H9 (cell line): ENCODE data around the gene PLCH1. TPM values are rescaled to one million over a fixed set of nuclear protein-coding genes. Genes with fewer than 3 reads are reported as not detected.

Experiments
- DNase-seq: peaks from one replicate; pipeline ENCODE4 v3.0.0-alpha.2; 2017
- H2AFZ ChIP-seq: one replicate; pipeline ENCODE4 v1.6.1; 2013; ENCODE audit warnings: mild to moderate bottlenecking, low read length, control low read depth, moderate library complexity
- H2AK5ac ChIP-seq: 2 replicates; pipeline ENCODE4 v1.6.1; 2013; ENCODE audit warnings: low read length, control low read depth, mixed read lengths; ENCODE audit not compliant: insufficient read length
- H2BK120ac ChIP-seq: one replicate; pipeline ENCODE4 v1.6.1; 2013; ENCODE audit warnings: low read depth, mild to moderate bottlenecking, low read length, control low read depth, inconsistent platforms; ENCODE audit not compliant: poor library complexity, severe bottlenecking
- H2BK12ac ChIP-seq: 2 replicates; pipeline ENCODE4 v1.6.1; 2013; ENCODE audit warnings: low read length, control low read depth, mixed read lengths, low read depth; ENCODE audit not compliant: insufficient read length
- H2BK15ac ChIP-seq: 2 replicates; pipeline ENCODE4 v1.6.1; 2013; ENCODE audit warnings: low read depth, low read length, control low read depth
- H2BK20ac ChIP-seq: one replicate; pipeline ENCODE4 v1.6.1; 2013; ENCODE audit warnings: low read depth, mild to moderate bottlenecking, low read length, control low read depth, inconsistent platforms; ENCODE audit not compliant: poor library complexity, severe bottlenecking
- H2BK5ac ChIP-seq: 2 replicates; pipeline ENCODE4 v1.6.1; 2013; ENCODE audit warnings: low read length, control low read depth, mixed read lengths; ENCODE audit not compliant: insufficient read length
- H3K14ac ChIP-seq: 2 replicates; pipeline ENCODE4 v1.6.1; 2013; ENCODE audit warnings: low read length, control low read depth; ENCODE audit not compliant: insufficient read depth
- H3K18ac ChIP-seq: 2 replicates; pipeline ENCODE4 v1.6.1; 2013; ENCODE audit warnings: low read depth, mild to moderate bottlenecking, mixed read lengths, low read length, control low read depth; ENCODE audit not compliant: insufficient read length
- H3K23ac ChIP-seq: 2 replicates; pipeline ENCODE4 v1.6.1; 2013; ENCODE audit warnings: low read length, control low read depth, mixed read lengths, low read depth; ENCODE audit not compliant: insufficient read length
- H3K23me2 ChIP-seq: 2 replicates; pipeline ENCODE4 v1.6.1; 2013; ENCODE audit warnings: low read depth, mild to moderate bottlenecking, mixed read lengths, low read length, control low read depth; ENCODE audit not compliant: insufficient read length, poor library complexity, severe bottlenecking
- H3K27ac ChIP-seq: 2 replicates; pipeline ENCODE4 v1.5.1; 2013; ENCODE audit warnings: low read length, control low read depth, mixed read lengths, low read depth; ENCODE audit not compliant: insufficient read length
- H3K27me3 ChIP-seq: 2 replicates; pipeline ENCODE4 v1.6.1; 2013; ENCODE audit warnings: low read length, control low read depth, inconsistent platforms; ENCODE audit not compliant: insufficient read depth
- H3K4ac ChIP-seq: 2 replicates; pipeline ENCODE4 v1.6.1; 2013; ENCODE audit warnings: low read depth, mild to moderate bottlenecking, control low read depth, inconsistent platforms, low read length, moderate library complexity
- H3K4me1 ChIP-seq: 2 replicates; pipeline ENCODE4 v1.6.1; 2013; ENCODE audit warnings: low read length, control low read depth, inconsistent platforms; ENCODE audit not compliant: insufficient read depth
- H3K4me2 ChIP-seq: 2 replicates; pipeline ENCODE4 v1.6.1; 2013; ENCODE audit warnings: low read length, control low read depth, mixed read lengths; ENCODE audit not compliant: insufficient read length, insufficient read depth
- H3K56ac ChIP-seq: 2 replicates; pipeline ENCODE4 v1.6.1; 2013; ENCODE audit warnings: low read depth, mild to moderate bottlenecking, mixed read lengths, low read length, control low read depth; ENCODE audit not compliant: insufficient read length
- H3K79me1 ChIP-seq: 2 replicates; pipeline ENCODE4 v1.6.1; 2013; ENCODE audit warnings: low read depth, mild to moderate bottlenecking, moderate library complexity, low read length, control low read depth, inconsistent platforms; ENCODE audit not compliant: insufficient read depth, poor library complexity, severe bottlenecking
- H3K79me2 ChIP-seq: 2 replicates; pipeline ENCODE4 v1.6.1; 2013; ENCODE audit warnings: low read length, control low read depth, inconsistent platforms; ENCODE audit not compliant: insufficient read depth
- H3K9ac ChIP-seq: 2 replicates; pipeline ENCODE4 v1.6.1; 2013; ENCODE audit warnings: low read length, control low read depth, mixed read lengths; ENCODE audit not compliant: insufficient read length; ENCODE audit errors: extremely low read depth
- H3K9me3 ChIP-seq: one replicate; pipeline ENCODE4 v1.6.1; 2013; ENCODE audit warnings: low read depth, low read length, inconsistent platforms; ENCODE audit not compliant: control insufficient read depth
- H3T11ph ChIP-seq: one replicate; pipeline ENCODE4 v1.6.1; 2013; ENCODE audit warnings: mild to moderate bottlenecking, low read length, control low read depth, inconsistent platforms
- H4K20me1 ChIP-seq: one replicate; pipeline ENCODE4 v1.6.1; 2013; ENCODE audit not compliant: control insufficient read depth, insufficient read length, insufficient read depth
- H4K5ac ChIP-seq: 2 replicates; pipeline ENCODE4 v1.6.1; 2013; ENCODE audit warnings: low read depth, mild to moderate bottlenecking, mixed read lengths, low read length, control low read depth; ENCODE audit not compliant: insufficient read length
- H4K8ac ChIP-seq: replicated peaks from 2 replicates; pipeline ENCODE4 v1.6.1; 2013; ENCODE audit warnings: low read length, control low read depth, mixed read lengths, low read depth; ENCODE audit not compliant: insufficient read length
- H4K91ac ChIP-seq: 2 replicates; pipeline ENCODE4 v1.6.1; 2013; ENCODE audit warnings: low read depth, mild to moderate bottlenecking, moderate library complexity, mixed read lengths, low read length, control low read depth; ENCODE audit not compliant: insufficient read length
- H3K27ac Mint-ChIP-seq, 3 experiments: 2 replicates in 2 of 3; 3 replicates in 1 of 3; pipeline ENCODE4 v1.8.0; 2020 to 2021; ENCODE audit warnings: mixed read lengths in 3 of 3, mild to moderate bottlenecking in 1 of 3, moderate library complexity in 1 of 3
- H3K27me3 Mint-ChIP-seq: 2 replicates; pipeline ENCODE4 v1.8.0; 2021; ENCODE audit warnings: low read depth, mild to moderate bottlenecking, moderate library complexity, mixed read lengths
- H3K36me3 Mint-ChIP-seq, 3 experiments: 2 replicates in 2 of 3; 3 replicates in 1 of 3; pipeline ENCODE4 v1.8.0; 2020 to 2021; ENCODE audit warnings: low read depth in 3 of 3, mixed read lengths in 3 of 3; ENCODE audit not compliant: insufficient read depth in 1 of 3
- H3K4me1 Mint-ChIP-seq, 2 experiments: 2 replicates each; pipeline ENCODE4 v1.8.0; 2020; ENCODE audit warnings: mixed read lengths in 2 of 2
- H3K4me3 Mint-ChIP-seq, 2 experiments: 2 replicates in 1 of 2; 3 replicates in 1 of 2; pipeline ENCODE4 v1.8.0; 2020 to 2021; ENCODE audit warnings: mild to moderate bottlenecking in 2 of 2, mixed read lengths in 2 of 2, moderate library complexity in 1 of 2
- H3K9me3 Mint-ChIP-seq, 2 experiments: 2 replicates in 1 of 2; 3 replicates in 1 of 2; pipeline ENCODE4 v1.8.0; 2020; ENCODE audit warnings: mild to moderate bottlenecking in 2 of 2, mixed read lengths in 2 of 2, moderate library complexity in 1 of 2
- WGBS: extraction: QIAGEN DNeasy Blood & Tissue Kit; methylation state at CpG from one replicate; pipeline ENCODE4 v1.1.7; 2013; ENCODE audit warnings: missing lambda C conversion rate, low lambda C conversion rate, mixed read lengths; ENCODE audit not compliant: insufficient read length; ENCODE audit errors: extremely low coverage; 5-methylcytosine and 5-hydroxymethylcytosine counted together
- total RNA-seq: library from RNA; stranded (reverse); gene quantifications from 2 replicates; pipeline ENCODE4 v1.2.1, GENCODE V29; 2021
- TF ChIP-seq, protein P1 (sequence below): fragments of 200-600 bp; sonication (generic); conservative IDR thresholded peaks from 3 replicates; pipeline ENCODE4 v1.8.0; 2021; ENCODE audit warnings: antibody characterized with exemption, mild to moderate bottlenecking

Gene PLCH1
- total RNA-seq, 1 experiment from 2014 or later, result 19.0 TPM

DNA sequence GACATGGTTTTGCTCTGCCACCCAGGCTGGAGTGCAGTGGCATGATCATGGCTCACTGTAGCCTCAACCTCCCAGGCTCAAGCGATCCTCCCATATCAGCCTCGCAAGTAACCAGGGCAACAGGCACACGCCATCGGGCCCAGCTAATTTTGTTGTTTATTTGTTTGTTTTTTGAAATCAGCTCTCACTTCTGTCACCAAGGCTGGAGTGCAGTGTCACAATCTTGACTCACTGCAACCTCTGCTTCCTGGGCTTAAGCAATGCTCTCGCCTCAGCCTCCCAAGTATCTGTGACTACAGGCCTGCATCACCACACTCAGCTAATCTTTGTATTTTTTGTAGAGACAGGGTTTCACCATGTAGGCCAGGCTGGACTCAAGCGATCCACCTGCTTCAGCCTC, 26.3 kb upstream of the PLCH1 start:
- Histone ChIP-seq H4K8ac (no peak overlapping the region), H2BK12ac (no peak overlapping the region), H3K56ac (no peak overlapping the region), H3K23ac (no peak overlapping the region), H4K91ac (no peak overlapping the region), H3K27me3 (no peaks in the 10 kb centered on the region), H3K4me2 (no peak overlapping the region), H2BK5ac (no peak overlapping the region), H3K4me1 (no peaks in the 10 kb centered on the region), H3K9ac (no peak overlapping the region), H3T11ph (no peak overlapping the region), H4K20me1 (no peaks in the 10 kb centered on the region), H3K9me3 (no peaks in the 10 kb centered on the region), H3K23me2 (no peaks in the 10 kb centered on the region), H2BK120ac (no peak overlapping the region), H4K5ac (no peak overlapping the region), H2BK15ac (no peak overlapping the region), H3K79me2 (no peaks in the 10 kb centered on the region), H3K14ac (no peak overlapping the region), H3K4ac (no peak overlapping the region), H3K18ac (no peak overlapping the region), H2AK5ac (no peak overlapping the region), H3K27ac (no peak overlapping the region), H3K79me1 (no peaks in the 10 kb centered on the region), H2AFZ (no peak overlapping the region), H2BK20ac (no peak overlapping the region)
- Mint-ChIP-seq H3K4me3 (no peak overlapping the region), H3K27ac (no peak overlapping the region), H3K9me3 (peaks cover 8 to 14% of the 10 kb centered on the region in 2 experiments), H3K4me1 (peaks cover 0 to 5% of the 10 kb centered on the region in 2 experiments; a peak in 2 of 4 replicates), H3K27me3 (no peaks in the 10 kb centered on the region), H3K36me3 (peaks cover 11 to 28% (median 21%) of the 10 kb centered on the region in 3 experiments; a peak in 6 of 7 replicates)
- no peak for DNase-seq
- no CpG with 5 or more reads among the region's 6 CpGs for WGBS
- TF ChIP-seq, protein P1, sequence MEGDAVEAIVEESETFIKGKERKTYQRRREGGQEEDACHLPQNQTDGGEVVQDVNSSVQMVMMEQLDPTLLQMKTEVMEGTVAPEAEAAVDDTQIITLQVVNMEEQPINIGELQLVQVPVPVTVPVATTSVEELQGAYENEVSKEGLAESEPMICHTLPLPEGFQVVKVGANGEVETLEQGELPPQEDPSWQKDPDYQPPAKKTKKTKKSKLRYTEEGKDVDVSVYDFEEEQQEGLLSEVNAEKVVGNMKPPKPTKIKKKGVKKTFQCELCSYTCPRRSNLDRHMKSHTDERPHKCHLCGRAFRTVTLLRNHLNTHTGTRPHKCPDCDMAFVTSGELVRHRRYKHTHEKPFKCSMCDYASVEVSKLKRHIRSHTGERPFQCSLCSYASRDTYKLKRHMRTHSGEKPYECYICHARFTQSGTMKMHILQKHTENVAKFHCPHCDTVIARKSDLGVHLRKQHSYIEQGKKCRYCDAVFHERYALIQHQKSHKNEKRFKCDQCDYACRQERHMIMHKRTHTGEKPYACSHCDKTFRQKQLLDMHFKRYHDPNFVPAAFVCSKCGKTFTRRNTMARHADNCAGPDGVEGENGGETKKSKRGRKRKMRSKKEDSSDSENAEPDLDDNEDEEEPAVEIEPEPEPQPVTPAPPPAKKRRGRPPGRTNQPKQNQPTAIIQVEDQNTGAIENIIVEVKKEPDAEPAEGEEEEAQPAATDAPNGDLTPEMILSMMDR, result no peak
